K562 (cell line): ENCODE results near the gene TRAF3IP1. TPM values are rescaled to one million over a fixed set of nuclear protein-coding genes. Genes with fewer than 3 reads are reported as not detected.

Source experiments
- BCL6 ChIP-seq: fragments of 250-450 bp; sonication (Bioruptor Pico); IDR thresholded peaks from 2 replicates; pipeline ENCODE4 v1.4.0; 2020
- CBX5 ChIP-seq: IDR thresholded peaks from 2 replicates; pipeline ENCODE4 v1.6.1; 2014; ENCODE audit warnings: low read depth, borderline replicate concordance
- EHMT2 ChIP-seq: fragments of 450-650 bp; IDR thresholded peaks from 2 replicates; pipeline ENCODE4 v1.6.1; 2018; ENCODE audit warnings: antibody characterized with exemption
- EP400 ChIP-seq: fragments of 450-650 bp; IDR thresholded peaks from 2 replicates; pipeline ENCODE4 v1.6.1; 2017; ENCODE audit warnings: antibody characterized with exemption, mild to moderate bottlenecking, moderate library complexity
- HLTF ChIP-seq: fragments of 450-650 bp; IDR thresholded peaks from 2 replicates; pipeline ENCODE4 v1.6.1; 2016
- MAZ ChIP-seq, 2 experiments: fragments of 450-650 bp in 1 of 2; sonication (generic) in 1 of 2; formaldehyde crosslinking; IDR thresholded peaks in 1 of 2; conservative IDR thresholded peaks in 1 of 2; 2 replicates each; pipeline versions ENCODE4 v1.4.0 to v1.5.0; 2020; ENCODE audit warnings: mild to moderate bottlenecking in 1 of 2, missing genetic modification reagents in 1 of 2
- MTA3 ChIP-seq: fragments of 450-650 bp; formaldehyde crosslinking; IDR thresholded peaks from 2 replicates; pipeline ENCODE4 v1.6.1; 2017; ENCODE audit warnings: mild to moderate bottlenecking, borderline replicate concordance
- NCOA6 ChIP-seq: fragments of 450-650 bp; IDR thresholded peaks from 2 replicates; pipeline ENCODE4 v1.6.1; 2017; ENCODE audit warnings: mild to moderate bottlenecking
- NRF1 ChIP-seq, 2 experiments: fragments of 450-650 bp; IDR thresholded peaks in 1 of 2; conservative IDR thresholded peaks in 1 of 2; 2 replicates each; pipeline ENCODE4 v1.6.1; 2014; ENCODE audit warnings: mild to moderate bottlenecking in 2 of 2
- PHF20 ChIP-seq: fragments of 450-650 bp; IDR thresholded peaks from 2 replicates; pipeline ENCODE4 v1.6.1; 2018; ENCODE audit not compliant: partially characterized antibody
- POLR2A ChIP-seq: fragments of 450-650 bp; conservative IDR thresholded peaks from 2 replicates; pipeline ENCODE4 v1.6.1; 2016
- SMAD4 ChIP-seq: fragments of 250-450 bp; sonication (Bioruptor Pico); conservative IDR thresholded peaks from 2 replicates; pipeline ENCODE4 v1.8.0; 2021; ENCODE audit warnings: inconsistent platforms, mild to moderate bottlenecking, moderate library complexity
- TAF1 ChIP-seq: IDR thresholded peaks from 2 replicates; pipeline ENCODE4 v1.6.1; 2011; ENCODE audit warnings: mild to moderate bottlenecking, low read length, moderate library complexity; ENCODE audit not compliant: insufficient read depth, control insufficient read depth, severe bottlenecking; ENCODE audit errors: extremely low read depth
- USF2 ChIP-seq: sonication (generic); formaldehyde crosslinking; IDR thresholded peaks from 2 replicates; pipeline ENCODE4 v1.5.0; 2020; ENCODE audit warnings: missing genetic modification reagents
- YY1 ChIP-seq, 3 experiments: IDR thresholded peaks; 2 replicates each; pipeline ENCODE4 v1.6.1; 2011; ENCODE audit warnings: low read length in 2 of 3, mild to moderate bottlenecking in 2 of 3, moderate library complexity in 2 of 3, borderline replicate concordance in 1 of 3, control low read depth in 1 of 3, low read depth in 1 of 3; ENCODE audit not compliant: insufficient read depth in 3 of 3, insufficient replicate concordance in 2 of 3, control insufficient read depth in 1 of 3, insufficient read length in 1 of 3; ENCODE audit errors: extremely low read depth in 1 of 3
- ZNF318 ChIP-seq, 2 experiments: fragments of 450-650 bp; IDR thresholded peaks; 2 replicates each; pipeline ENCODE4 v1.6.1; 2016; ENCODE audit warnings: mild to moderate bottlenecking in 2 of 2, borderline replicate concordance in 1 of 2, low read depth in 1 of 2, moderate library complexity in 1 of 2
- polyA plus RNA-seq, 8 experiments: library from polyadenylated mRNA; depleted of rRNA in 4 of 8; stranded (reverse) in 5 of 8; unstranded in 3 of 8; fragments of >200 nt; fragmentation: Nextera tagmentation in 2 of 8; fragmentation: Illumina TruSeq in 1 of 8; extraction: Ambion mirVana in 2 of 8; extraction: Trizol in 1 of 8; gene quantifications; 2 replicates each; pipeline versions ENCODE4 v1.2.1 to v1.2.3, GENCODE V29; 2011 to 2014; ENCODE audit warnings: inconsistent platforms in 1 of 8, missing spikeins in 1 of 8
- total RNA-seq, 7 experiments: library from RNA; depleted of rRNA in 6 of 7; stranded (reverse); fragments of >200 nt in 6 of 7; fragmentation: Illumina TruSeq in 2 of 7; extraction: Trizol in 2 of 7; gene quantifications; 2 replicates each; pipeline versions ENCODE4 v1.2.1 to v1.2.3, GENCODE V29; 2011 to 2021; ENCODE audit warnings: low replicate concordance in 1 of 7
- TF ChIP-seq, protein P1 (sequence below): conservative IDR thresholded peaks from 2 replicates; pipeline ENCODE4 v1.6.1; 2011; ENCODE audit warnings: low read depth, mild to moderate bottlenecking, low read length; ENCODE audit not compliant: control insufficient read depth

The TRAF3IP1 gene
- total and polyA plus RNA-seq, 9 of the 15 experiments (the other 6 are each of a cell fraction or from before 2014, with no cell fraction given): 1.3 to 7.4 (median 3.4) TPM

DNA sequence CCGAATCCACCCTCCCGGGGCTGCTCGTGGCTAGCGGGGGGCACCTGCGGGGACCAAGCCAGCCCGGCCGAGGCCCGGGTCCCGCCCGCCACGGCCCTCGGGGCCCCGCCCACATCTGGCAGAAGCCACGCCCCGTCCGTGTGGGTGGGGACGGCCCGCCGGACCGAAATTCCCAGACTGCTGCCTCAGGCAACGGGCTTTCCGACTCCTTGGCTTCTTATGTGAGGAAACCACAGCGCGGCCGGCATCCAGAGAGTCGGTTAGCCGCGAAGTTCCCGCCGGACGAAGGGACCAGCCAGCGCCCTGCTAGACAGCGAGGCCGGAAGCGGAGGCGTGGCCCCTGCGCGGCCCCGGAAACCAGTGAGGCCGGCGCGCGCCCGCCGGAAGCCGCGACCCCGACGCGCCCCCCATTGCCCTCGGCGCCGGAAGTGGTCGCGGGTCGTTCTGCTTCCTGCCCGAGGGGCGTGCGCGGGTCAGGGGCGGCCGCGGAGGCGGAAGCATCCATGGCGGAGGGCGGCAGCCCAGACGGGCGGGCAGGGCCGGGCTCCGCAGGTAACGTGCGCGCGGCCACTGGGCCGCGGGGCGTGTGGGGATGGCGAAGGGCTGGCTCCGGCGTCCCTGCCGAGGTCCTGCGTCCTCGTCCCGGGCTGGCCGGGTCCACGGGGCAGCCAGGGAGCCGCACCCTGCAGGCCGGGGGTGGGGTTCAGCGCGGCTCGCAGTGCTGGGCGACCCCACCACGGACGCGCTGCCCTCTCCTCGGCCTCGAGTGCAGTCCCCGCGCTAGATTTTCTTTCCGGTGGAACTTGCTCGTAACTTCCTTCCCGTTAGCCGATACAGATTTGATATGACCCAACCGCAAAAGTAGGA lies 106.5 kb downstream of the TRAF3IP1 start, which contains the start of gene ASB1 (continued):
- TF ChIP-seq ZNF318 (IDR thresholded peaks at IDR 0.05; ENCODE audit: borderline replicate concordance in 1 of 2, low read depth in 1 of 2) (no peak), PHF20 (no peak), NRF1 (conservative IDR thresholded peaks at IDR 0.05 in 1 of 2, IDR thresholded peaks at IDR 0.05 in 1 of 2) (peak; percentile 69; a peak in 3 of 4 replicates), EHMT2 (no peak), SMAD4 (CRISPR knock-in tag) (0 out of 2 replicates have a peak, but pooled peaks have one; percentile 21), POLR2A (peak; percentile 79), CBX5 (no peak), TAF1 (peak; percentile 46), EP400 (peak; percentile 78), USF2 (CRISPR knock-in tag) (no peak), YY1 (IDR thresholded peaks at IDR 0.05; ENCODE audit: borderline replicate concordance in 1 of 3, control insufficient read depth in 1 of 3, extremely low read depth in 1 of 3, insufficient read depth in 3 of 3, insufficient read length in 1 of 3, insufficient replicate concordance in 2 of 3, low read depth in 1 of 3, low read length in 2 of 3) (peak in 2 of 3 experiments; percentile 44 to 63), HLTF (no peak), MTA3 (0 out of 2 replicates have a peak, but pooled peaks have one; percentile 50), BCL6 (CRISPR knock-in tag) (no peak), MAZ (CRISPR knock-in tag; conservative IDR thresholded peaks at IDR 0.05 in 1 of 2, IDR thresholded peaks at IDR 0.05 in 1 of 2) (peak; percentile 21 to 27; a peak in 1 of 4 replicates), NCOA6 (no peak)
- TF ChIP-seq, protein P1, sequence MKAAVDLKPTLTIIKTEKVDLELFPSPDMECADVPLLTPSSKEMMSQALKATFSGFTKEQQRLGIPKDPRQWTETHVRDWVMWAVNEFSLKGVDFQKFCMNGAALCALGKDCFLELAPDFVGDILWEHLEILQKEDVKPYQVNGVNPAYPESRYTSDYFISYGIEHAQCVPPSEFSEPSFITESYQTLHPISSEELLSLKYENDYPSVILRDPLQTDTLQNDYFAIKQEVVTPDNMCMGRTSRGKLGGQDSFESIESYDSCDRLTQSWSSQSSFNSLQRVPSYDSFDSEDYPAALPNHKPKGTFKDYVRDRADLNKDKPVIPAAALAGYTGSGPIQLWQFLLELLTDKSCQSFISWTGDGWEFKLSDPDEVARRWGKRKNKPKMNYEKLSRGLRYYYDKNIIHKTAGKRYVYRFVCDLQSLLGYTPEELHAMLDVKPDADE: peak; percentile 84
